ENCODE measurements around the gene CNTF.

The CNTF gene

DNA sequence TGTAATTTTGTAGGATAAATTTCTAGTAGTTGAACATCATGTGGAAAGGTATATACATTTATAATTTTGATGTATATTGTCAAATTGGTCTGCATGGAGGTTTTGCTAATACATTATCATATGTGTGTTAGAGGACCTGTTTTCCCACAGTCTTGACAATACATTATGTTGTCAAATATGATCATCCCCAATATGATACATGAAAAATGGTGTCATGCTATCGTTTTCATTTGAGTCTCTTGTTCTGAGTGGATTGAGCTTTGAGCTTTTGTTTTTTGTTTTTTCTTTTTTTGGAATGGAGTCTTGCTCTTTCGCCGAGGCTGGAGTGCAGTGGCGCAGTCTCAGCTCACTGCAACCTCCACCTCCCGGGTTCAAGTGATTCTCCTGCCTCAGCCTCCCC is 14.1 kb upstream of the CNTF start:
- DNase-seq, result no peak

DNA sequence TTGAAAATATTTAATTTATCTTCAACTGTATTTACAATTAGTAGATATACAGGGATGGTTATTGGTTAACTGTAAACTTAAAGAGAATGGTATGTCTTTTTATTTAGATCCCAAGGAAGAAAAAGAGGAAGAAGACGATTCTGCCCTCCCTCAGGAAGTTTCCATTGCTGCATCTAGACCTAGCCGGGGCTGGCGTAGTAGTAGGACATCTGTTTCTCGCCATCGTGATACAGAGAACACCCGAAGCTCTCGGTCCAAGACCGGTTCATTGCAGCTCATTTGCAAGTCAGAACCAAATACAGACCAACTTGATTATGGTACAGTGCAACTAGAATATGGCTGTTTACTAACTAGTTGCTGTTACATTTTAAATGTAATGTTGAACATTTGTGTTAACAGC is 12.7 kb upstream of the CNTF start:
- DNase-seq, result peak; percentile 60

DNA sequence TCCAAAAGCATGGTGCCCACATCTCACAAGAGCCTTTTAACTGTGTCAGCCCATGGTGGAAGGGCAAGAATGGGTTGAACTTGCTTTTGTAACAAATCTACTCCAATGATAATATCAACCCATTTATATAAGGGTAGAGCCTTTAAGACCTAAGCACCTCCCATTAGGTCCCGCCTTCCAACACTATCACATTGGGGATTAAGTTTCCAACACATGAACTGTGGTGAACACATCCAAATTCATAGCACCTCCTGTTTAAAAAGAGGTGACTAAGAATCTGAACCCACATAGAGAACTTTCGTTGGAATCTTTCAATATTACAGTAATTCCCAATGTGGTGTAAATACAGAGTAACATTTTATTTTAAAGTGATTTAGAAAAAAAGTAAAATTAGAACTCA is 9.2 kb upstream of the CNTF start:
- no peak for DNase-seq

- DNase-seq, result no peak
Observed at GRCh38 chr11:58615559-58615958, 6.9 kb upstream of the CNTF start.

DNA sequence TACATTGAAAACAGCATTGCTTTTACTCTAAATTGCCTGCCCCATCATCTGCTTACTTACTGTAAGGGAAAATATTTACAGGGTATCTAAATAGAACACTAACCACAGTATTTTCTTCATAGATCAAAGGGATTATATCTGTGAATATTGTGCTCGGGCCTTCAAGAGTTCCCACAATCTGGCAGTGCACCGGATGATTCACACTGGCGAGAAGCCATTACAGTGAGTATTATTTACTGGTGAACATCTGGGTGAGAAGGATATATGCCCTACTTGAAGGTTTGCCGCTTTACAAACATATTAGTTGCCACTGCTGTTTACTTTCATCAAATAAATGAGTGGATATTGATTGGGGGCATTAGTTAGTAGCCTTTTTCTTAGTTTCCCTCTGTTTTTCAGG is 5.9 kb upstream of the CNTF start:
- DNase-seq, result no peak

GRCh38 chr11:58617976-58618557 is 4.4 kb upstream of the CNTF start:
- no peak for DNase-seq

DNA sequence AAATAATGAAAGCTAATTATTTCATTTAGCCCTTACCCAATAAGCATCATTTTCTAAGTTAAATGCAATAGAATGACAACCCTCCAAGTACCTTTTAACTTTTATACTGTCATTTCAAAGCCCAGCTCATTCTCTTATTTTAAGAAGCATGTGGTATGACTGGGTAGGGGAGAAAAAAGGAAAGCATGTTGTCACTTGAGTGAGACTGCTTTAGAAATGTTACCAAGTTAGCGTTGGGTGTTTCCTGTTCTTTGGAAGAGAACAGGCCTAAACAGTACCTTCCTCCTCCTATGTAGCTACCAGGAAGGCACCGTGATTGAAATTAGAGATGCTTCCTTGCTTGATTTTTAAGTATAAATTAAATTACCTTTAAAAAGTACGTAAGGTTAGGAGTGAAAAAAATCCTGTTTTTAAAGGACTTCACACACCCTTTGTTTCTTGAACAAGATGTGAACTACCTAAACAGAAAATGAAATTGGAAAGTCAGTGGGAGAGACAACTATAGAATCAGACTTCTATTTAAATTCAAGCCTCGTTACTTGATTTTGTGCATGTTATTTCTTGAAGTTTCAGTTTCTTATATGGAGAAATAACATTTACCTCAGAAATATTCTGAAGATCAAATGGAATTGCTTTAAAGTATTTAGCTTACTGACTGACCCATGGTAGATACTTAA is 741 bp upstream of the CNTF start:
- DNase-seq, result no peak

DNA sequence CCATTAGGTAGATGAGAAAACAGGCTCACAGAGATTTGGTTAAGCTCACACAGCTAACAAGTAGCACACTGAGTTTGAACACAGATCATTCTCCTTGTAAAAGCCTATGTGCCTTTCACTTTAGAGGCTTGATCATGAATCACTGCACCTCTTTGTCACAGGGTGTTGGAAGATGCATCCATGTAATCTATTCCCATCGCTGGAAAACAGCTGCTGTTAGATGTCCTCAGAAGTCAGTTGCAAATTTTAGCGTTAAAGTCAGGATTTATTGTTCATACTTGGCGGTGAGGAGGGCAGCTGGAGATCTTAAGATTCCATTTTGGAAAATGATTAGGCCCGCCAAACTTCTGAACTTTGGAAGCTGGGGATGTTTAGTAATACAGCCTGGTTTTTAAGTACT is 2.6 kb downstream of the CNTF start:
- DNase-seq, result no peak

GRCh38 chr11:58625826-58626460 is 3.5 kb downstream of the CNTF start:
- no peak for DNase-seq

GRCh38 chr11:58626934-58627483 is 4.5 kb downstream of the CNTF start:
- peak; percentile 70 for DNase-seq

DNA sequence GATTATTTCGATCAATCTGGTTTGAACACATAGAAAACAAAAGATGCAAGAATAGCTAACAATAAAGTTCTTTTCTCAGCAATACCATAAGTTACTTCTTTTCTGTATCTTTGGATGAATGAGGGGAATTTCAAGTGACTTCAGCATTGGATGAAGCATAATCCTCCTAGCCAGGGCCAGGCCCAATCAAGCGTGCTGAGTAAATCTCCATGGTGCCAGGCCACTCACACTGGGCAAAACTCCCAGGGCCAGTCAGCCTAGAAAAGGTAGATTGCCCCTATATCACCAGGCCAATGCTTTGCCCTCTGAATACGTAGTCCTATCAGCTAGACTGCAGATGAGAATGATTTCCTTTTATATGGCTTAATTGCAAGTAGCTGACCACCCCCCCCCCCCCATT is 6.0 kb downstream of the CNTF start:
- DNase-seq, result no peak

- peak; percentile 59 for DNase-seq
Observed at GRCh38 chr11:58629857-58630256, 7.4 kb downstream of the CNTF start.

- no peak for DNase-seq
Observed at GRCh38 chr11:58631378-58631777, 8.9 kb downstream of the CNTF start.

GRCh38 chr11:58632510-58632909 is 10.0 kb downstream of the CNTF start:
- DNase-seq, result no peak

DNA sequence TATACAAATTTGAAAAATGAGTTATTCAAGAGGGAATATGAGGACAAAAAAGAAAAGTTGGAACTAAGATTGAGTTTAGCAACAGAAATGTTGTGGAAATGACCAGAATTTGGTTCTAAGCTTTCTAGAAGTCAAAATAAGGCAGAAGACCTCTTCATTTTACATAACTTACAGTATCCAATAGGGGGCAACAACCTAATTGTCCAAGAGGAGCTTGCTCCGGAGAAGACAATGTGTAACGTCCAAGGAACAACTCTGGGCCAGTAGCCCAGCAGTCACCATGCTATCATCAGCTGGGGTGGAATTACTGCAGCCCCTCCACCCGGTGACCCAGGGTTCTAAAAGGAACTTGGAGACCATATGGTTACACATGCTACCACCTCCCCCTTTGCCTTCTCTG is 14.1 kb downstream of the CNTF start:
- DNase-seq, result no peak

GRCh38 chr11:58637371-58637770 is 14.9 kb downstream of the CNTF start:
- no peak for DNase-seq

- no peak for DNase-seq
Observed at GRCh38 chr11:58639103-58639502, 16.6 kb downstream of the CNTF start.

DNA sequence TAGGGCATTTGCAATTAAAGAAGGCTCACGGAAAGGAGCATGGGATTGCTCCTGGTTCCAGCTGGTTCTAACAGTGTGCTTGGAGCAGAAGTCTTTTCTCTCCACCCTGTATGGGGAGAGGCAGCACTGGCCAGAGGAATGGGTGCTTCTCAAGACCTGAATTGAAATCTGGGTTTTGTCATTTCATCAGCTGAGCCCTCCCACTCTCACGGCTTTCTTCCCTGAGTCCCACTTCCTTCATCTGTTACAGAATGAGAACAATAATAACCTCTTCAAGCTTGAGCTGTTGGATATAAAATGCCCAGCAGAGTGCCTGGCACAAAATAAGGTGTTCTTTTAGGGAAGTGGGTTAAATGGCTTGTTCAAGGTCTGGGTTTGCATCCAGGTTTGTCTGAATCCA is 17.2 kb downstream of the CNTF start:
- no peak for DNase-seq

DNA sequence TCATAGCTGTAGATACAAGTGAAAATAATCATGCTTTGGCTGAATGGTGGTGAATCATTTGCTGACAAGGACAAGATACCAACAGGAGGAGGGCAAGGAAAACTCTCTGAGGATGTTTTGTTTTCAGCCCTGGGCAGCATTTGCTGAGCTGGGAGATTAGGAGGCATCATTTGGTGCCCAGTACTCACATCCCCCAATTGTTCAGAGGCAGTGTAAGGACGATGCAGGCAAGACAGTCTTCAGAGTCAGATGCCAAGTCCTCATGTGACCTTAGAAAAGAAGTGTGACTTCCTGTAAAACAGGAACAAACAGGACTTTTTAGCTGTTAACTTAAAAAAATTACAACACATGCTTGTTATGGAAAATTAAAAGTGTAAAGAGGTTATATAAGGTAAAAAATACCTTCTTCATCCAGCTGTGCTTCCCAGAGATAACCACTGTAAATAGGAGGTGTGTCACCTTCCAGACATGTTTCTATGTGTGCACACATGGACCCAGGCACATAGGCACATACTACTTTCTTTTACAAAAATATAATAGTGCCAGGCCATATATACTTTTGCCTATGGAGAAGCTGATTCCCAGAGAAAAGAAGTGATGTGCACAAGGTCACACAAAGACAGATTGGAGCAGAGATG is 18.0 kb downstream of the CNTF start:
- DNase-seq, result peak; percentile 45

DNA sequence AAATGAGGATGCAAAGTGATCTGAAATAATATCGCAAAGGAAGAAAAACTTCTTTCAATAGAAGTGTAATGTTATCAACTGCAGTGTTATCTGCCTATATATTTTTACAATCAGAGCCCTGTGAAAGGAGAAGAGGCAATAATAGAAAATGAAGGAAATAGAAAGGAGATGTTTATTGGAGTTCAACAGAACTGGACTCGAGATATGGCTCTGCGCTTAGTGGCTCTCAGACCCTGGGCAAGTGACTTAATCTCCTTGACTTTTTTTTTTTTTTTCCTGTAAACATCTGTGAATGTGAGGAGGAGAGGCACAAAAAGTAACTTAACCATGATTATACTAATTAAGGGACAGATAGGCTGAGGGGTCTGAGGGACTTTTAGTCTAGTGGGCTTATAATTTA is 18.9 kb downstream of the CNTF start:
- no peak for DNase-seq

GRCh38 chr11:58641803-58642581 is 19.5 kb downstream of the CNTF start:
- DNase-seq, result no peak

DNA sequence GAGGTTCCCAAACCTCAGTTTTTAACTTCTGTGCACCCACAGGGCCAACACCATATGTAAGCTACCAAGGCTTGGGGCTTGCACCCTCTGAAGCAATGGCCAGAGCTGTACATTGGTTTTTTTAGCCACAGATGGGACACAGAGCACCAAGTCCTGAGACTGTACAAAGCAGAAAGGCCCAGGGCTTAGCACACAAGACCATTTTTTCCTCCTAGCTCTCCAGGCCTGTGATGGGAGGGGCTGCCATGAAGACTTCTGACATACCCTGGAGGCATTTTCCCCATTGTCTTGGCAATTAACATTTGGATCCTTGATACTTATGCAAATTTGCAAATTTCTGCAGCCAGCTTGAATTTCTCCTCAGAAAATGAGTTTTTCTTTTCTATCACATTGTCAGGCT is 23.4 kb downstream of the CNTF start:
- DNase-seq, result no peak

DNA sequence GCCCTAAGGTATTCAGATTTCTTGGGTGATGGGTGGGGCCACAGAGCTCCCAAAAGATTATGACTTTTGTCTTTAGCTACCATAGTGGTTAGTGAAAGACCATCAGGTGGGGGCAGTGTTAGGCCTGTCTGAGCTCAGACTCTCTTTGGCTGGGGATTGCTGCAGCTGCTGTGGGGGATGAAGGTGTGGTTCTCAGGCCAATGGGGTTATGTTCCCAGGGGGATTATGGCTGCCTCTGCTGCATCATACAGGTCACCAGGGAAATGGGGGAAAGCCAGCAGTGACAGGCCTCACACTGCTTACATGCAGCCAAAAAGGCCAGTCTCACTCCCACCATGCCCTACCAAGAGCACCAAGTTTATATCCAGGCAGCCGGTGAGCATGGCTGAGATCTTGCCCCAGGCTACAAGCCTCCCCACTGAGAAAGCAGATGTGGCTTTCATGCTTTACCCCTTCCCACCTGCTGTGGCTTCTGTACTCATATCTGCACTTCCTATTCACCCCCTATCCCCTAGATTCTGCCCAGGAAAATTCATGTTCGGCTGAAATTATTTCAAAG is 24.8 kb downstream of the CNTF start:
- DNase-seq, result no peak
